B cell (primary cell): ENCODE measurements around the gene ENOX1. TPM values are rescaled to one million over a fixed set of nuclear protein-coding genes. Genes with fewer than 3 reads are reported as not detected.

Experiments
- ATAC-seq: fragments of 200-7000 bp; cut with Tn5 transposase; one replicate; pipeline ENCODE4 v1.10.0; 2021; ENCODE audit warnings: low read depth, mild to moderate bottlenecking, moderate number of reproducible peaks, moderate library complexity
- CTCF ChIA-PET: fragments of 350-600 bp; sonication (Branson Sonifier 250); formaldehyde crosslinking; loops from one replicate; lab custom pipeline; 2021; ENCODE audit warnings: antibody characterized with exemption, inconsistent platforms; lab: Charles Lee
- POLR2A ChIA-PET: fragments of 350-600 bp; sonication (Branson Sonifier 250); formaldehyde crosslinking; loops from one replicate; lab custom pipeline; 2021; ENCODE audit warnings: antibody characterized with exemption; lab: Charles Lee
- DNase-seq: peaks from one replicate; pipeline ENCODE4 v3.0.0; 2013
- H2AFZ ChIP-seq: 2 replicates; pipeline ENCODE4 v1.6.1; 2012; ENCODE audit warnings: mild to moderate bottlenecking, low read depth, low read length; ENCODE audit not compliant: insufficient read depth, poor library complexity, severe bottlenecking
- H3K27ac ChIP-seq, 2 donors: 1 replicate in 1 of 2; 2 replicates in 1 of 2; pipeline ENCODE4 v1.5.1; 2012 to 2013; ENCODE audit warnings: low read length in 2 of 2, mild to moderate bottlenecking in 2 of 2, moderate library complexity in 1 of 2
- H3K27me3 ChIP-seq, 4 experiments: fragments of 200-600 bp in 1 of 4; sonication (generic) in 1 of 4; replicated peaks in 1 of 4; 1 replicate in 2 of 4; 2 replicates in 2 of 4; pipeline versions ENCODE4 v1.6.1 to v1.7.0; 2013 to 2016; ENCODE audit warnings: low read length in 3 of 4, mild to moderate bottlenecking in 2 of 4, mixed read lengths in 1 of 4, moderate library complexity in 1 of 4; ENCODE audit not compliant: insufficient read depth in 4 of 4, control insufficient read depth in 3 of 4; ENCODE audit errors: control extremely low read depth in 1 of 4
- H3K36me3 ChIP-seq, 2 experiments: replicated peaks in 1 of 2; 1 replicate in 1 of 2; 2 replicates in 1 of 2; pipeline versions ENCODE4 v1.6.1 to v1.7.1; 2013; ENCODE audit warnings: low read length in 1 of 2; ENCODE audit not compliant: insufficient read depth in 2 of 2, control insufficient read depth in 1 of 2; ENCODE audit errors: control extremely low read depth in 1 of 2, extremely low read depth in 1 of 2
- H3K4me1 ChIP-seq, 2 donors: fragments of 200-600 bp in 1 of 2; sonication (generic) in 1 of 2; 1 replicate in 1 of 2; 2 replicates in 1 of 2; pipeline versions ENCODE4 v1.5.1 to v1.6.1; 2013 to 2017; ENCODE audit warnings: low read length in 2 of 2; ENCODE audit not compliant: control insufficient read depth in 2 of 2, insufficient read depth in 2 of 2
- H3K4me2 ChIP-seq: replicated peaks from 2 replicates; pipeline ENCODE3; 2012; ENCODE audit warnings: mild to moderate bottlenecking, low read depth, low read length; ENCODE audit not compliant: poor library complexity, severe bottlenecking
- H3K4me3 ChIP-seq, 5 experiments: fragments of 200-600 bp in 1 of 5; sonication (generic) in 1 of 5; 1 replicate in 3 of 5; 2 replicates in 2 of 5; pipeline versions ENCODE4 v1.5.1 to v1.7.0; 2011 to 2016; ENCODE audit warnings: low read length in 4 of 5, mild to moderate bottlenecking in 4 of 5, low read depth in 2 of 5, control low read depth in 1 of 5, moderate library complexity in 1 of 5; ENCODE audit not compliant: insufficient read depth in 1 of 5; ENCODE audit errors: control extremely low read depth in 1 of 5, extremely low read depth in 1 of 5
- H3K79me2 ChIP-seq: fragments of 200-600 bp; sonication (generic); one replicate; pipeline ENCODE4 v1.6.0; 2016; ENCODE audit warnings: low read length; ENCODE audit not compliant: control insufficient read depth, insufficient read depth
- H3K9ac ChIP-seq: fragments of 200-600 bp; sonication (generic); 2 replicates; pipeline ENCODE4 v1.6.1; 2017; ENCODE audit warnings: mild to moderate bottlenecking, low read length, moderate library complexity
- H3K9me3 ChIP-seq, 3 donors: one replicate each; pipeline versions ENCODE4 v1.6.1 to v1.7.1; 2013; ENCODE audit warnings: low read length in 2 of 3; ENCODE audit not compliant: control insufficient read depth in 2 of 3, insufficient read depth in 1 of 3; ENCODE audit errors: control extremely low read depth in 1 of 3
- H4K20me1 ChIP-seq: 2 replicates; pipeline ENCODE4 v1.6.0; 2012; ENCODE audit warnings: mild to moderate bottlenecking, low read length; ENCODE audit not compliant: insufficient read depth, control insufficient read depth, poor library complexity, severe bottlenecking
- H3K27ac Mint-ChIP-seq: one replicate; pipeline ENCODE4 v1.8.0; 2021; ENCODE audit warnings: mixed read lengths
- H3K27me3 Mint-ChIP-seq: one replicate; pipeline ENCODE4 v1.8.0; 2021; ENCODE audit warnings: mixed read lengths
- H3K4me1 Mint-ChIP-seq: one replicate; pipeline ENCODE4 v1.8.0; 2021; ENCODE audit warnings: mixed read lengths
- H3K4me3 Mint-ChIP-seq: one replicate; pipeline ENCODE4 v1.8.0; 2021; ENCODE audit warnings: mixed read lengths
- H3K9me3 Mint-ChIP-seq: one replicate; pipeline ENCODE4 v1.8.0; 2022; ENCODE audit warnings: mixed read lengths; ENCODE audit not compliant: insufficient read depth
- CTCF ChIP-seq: fragments of 200-600 bp; IDR thresholded peaks from one replicate; pipeline ENCODE4 v1.8.0; 2022; ENCODE audit warnings: antibody characterized with exemption, mild to moderate bottlenecking
- EZH2 ChIP-seq: IDR thresholded peaks from 2 replicates; pipeline ENCODE4 v1.6.1; 2012; ENCODE audit warnings: borderline replicate concordance, low read depth, mild to moderate bottlenecking, moderate library complexity, low read length; ENCODE audit not compliant: insufficient read depth, poor library complexity, severe bottlenecking
- WGBS: methylation state at CpG from one replicate; pipeline ENCODE4 v1.1.5; 2013; ENCODE audit warnings: missing lambda C conversion rate; ENCODE audit not compliant: insufficient coverage; 5-methylcytosine and 5-hydroxymethylcytosine counted together
- intact Hi-C: fragments of 100-400 bp; cut with micrococcal nuclease; formaldehyde crosslinking; loops from one replicate; pipeline ENCODE4 v1.10.0; 2022
- polyA plus RNA-seq: library from polyadenylated mRNA; depleted of rRNA; stranded (reverse); fragments of >200 nt; gene quantifications from 2 replicates; pipeline ENCODE4 v1.2.3, GENCODE V29; 2012
- total RNA-seq, 2 donors: library from RNA; stranded (reverse); fragments of 120-200 nt in 1 of 2; gene quantifications; 1 replicate in 1 of 2; 2 replicates in 1 of 2; pipeline versions ENCODE4 v1.2.3 to v1.2.4, GENCODE V29; 2013 to 2022

The ENOX1 gene
- total and polyA plus RNA-seq, 2 donors (not counting 1 experiment from before 2014, with no cell fraction given), result not detected

GRCh38 chr13:43377973-43378372, 408.8 kb downstream of the ENOX1 start:
- 100% methylated on average over 1 of the region's 1 CpG for whole genome bisulfite sequencing
- H3K4me1 Mint-ChIP-seq, result no peaks in the 10 kb centered on the region
- H3K4me3 Mint-ChIP-seq, result no peak overlapping the region
- DNase-seq (no peak), ATAC-seq (no peak)
- Histone ChIP-seq H2AFZ (no peak overlapping the region), H3K36me3 (no peaks in the 10 kb centered on the region), H3K9me3 (no peaks in the 10 kb centered on the region), H3K4me2 (no peak overlapping the region), H3K79me2 (no peaks in the 10 kb centered on the region), H3K9ac (no peak overlapping the region), H4K20me1 (no peaks in the 10 kb centered on the region), H3K27ac (no peak overlapping the region), H3K27me3 (peaks cover 0 to 3% (median 0%) of the 10 kb centered on the region in 4 experiments), H3K4me1 (no peaks in the 10 kb centered on the region), H3K4me3 (no peak overlapping the region)
- no peak overlapping the region for H3K27ac Mint-ChIP-seq
- intact Hi-C loops, result no loop called here
- ChIA-PET POLR2A (no interaction called here), CTCF (no interaction called here)
- H3K9me3 Mint-ChIP-seq, result peaks cover 7% of the 10 kb centered on the region
- H3K27me3 Mint-ChIP-seq, result peaks cover 15% of the 10 kb centered on the region
- TF ChIP-seq EZH2 (no peak), CTCF (no peak)

GRCh38 chr13:43377149-43377548, 409.6 kb downstream of the ENOX1 start:
- POLR2A ChIA-PET, result no interaction called here
- H3K79me2 ChIP-seq, result no peaks in the 10 kb centered on the region
- DNase-seq (no peak), ATAC-seq (no peak)
- H3K4me1 ChIP-seq, result no peaks in the 10 kb centered on the region
- H3K9ac ChIP-seq, result no peak overlapping the region
- H3K27me3 Mint-ChIP-seq, result peaks cover 11% of the 10 kb centered on the region
- no peak overlapping the region for H3K4me3 ChIP-seq
- intact Hi-C loops, result no loop called here
- no peak overlapping the region for H3K27ac ChIP-seq
- CTCF ChIA-PET, result no interaction called here
- no peak overlapping the region for H2AFZ ChIP-seq
- no peaks in the 10 kb centered on the region for H3K4me1 Mint-ChIP-seq
- no peak overlapping the region for H3K27ac Mint-ChIP-seq
- no peak overlapping the region for H3K4me3 Mint-ChIP-seq
- H3K9me3 ChIP-seq, result no peaks in the 10 kb centered on the region
- peaks cover 7% of the 10 kb centered on the region for H3K9me3 Mint-ChIP-seq
- H3K4me2 ChIP-seq, result no peak overlapping the region
- no peak for TF ChIP-seq EZH2
- TF ChIP-seq CTCF, result no peak
- peaks cover 0 to 3% (median 0%) of the 10 kb centered on the region in 4 experiments for H3K27me3 ChIP-seq
- no CpG with 5 or more reads among the region's 3 CpGs for WGBS
- no peaks in the 10 kb centered on the region for H4K20me1 ChIP-seq
- no peaks in the 10 kb centered on the region for H3K36me3 ChIP-seq
